Embryonic facial prominence (tissue), 1 donor: ENCODE measurements around the gene KCNS1.

Source experiments
- DNase-seq: peaks from one replicate; pipeline ENCODE4 v3.0.0-alpha.2; 2016; ENCODE audit errors: extremely low spot score

KCNS1 gene

GRCh38 chr20:45109634-45110033 is 8.7 kb upstream of the KCNS1 start:
- no peak for DNase-seq

- no peak for DNase-seq
Observed at GRCh38 chr20:45105317-45105716, 4.4 kb upstream of the KCNS1 start.

DNA sequence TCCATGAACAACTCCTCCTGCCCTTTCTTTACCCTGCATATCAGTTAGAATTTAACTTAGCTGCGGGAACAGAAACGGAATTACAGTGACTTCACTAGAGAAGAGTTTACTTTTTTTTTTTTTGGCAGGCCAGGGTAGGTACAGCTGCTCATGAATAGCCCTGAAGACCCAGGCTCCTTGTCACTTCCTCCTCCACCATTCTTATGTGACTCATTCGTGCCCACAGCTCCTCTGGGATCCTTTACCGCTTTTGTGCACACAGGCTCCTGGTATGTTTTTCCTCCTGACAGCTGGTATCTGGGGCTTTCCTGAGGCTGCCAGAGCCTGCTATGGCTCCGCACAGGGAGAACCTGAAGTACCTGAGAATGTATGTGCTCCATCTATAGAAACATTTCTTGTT is 3.9 kb upstream of the KCNS1 start:
- no peak for DNase-seq

- no peak for DNase-seq
Observed at GRCh38 chr20:45103072-45103471, 2.1 kb upstream of the KCNS1 start.

DNA sequence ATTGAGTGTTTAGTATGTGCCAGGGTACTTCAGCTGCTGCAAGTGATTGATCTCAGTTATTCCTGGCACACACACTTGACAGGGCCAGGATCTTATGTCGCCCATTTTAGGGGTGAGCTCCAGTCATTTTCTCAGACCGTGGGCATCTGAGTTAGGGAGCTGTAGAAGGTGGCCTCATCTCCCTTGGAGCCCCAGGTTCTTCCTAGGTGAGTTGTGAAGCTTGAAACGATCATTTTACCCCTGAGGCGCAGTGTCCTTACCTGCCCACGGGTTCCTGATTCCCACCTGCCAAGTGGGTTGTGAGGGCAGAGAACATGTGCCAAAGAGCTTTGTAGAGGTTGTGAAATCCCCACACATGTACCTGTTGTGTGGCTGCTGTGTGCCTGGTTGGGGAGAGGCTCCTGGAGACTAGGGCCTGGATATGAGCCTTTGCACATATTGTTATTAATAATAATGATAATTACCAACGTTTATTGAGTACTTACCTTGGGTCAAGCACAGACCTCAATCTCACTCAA is 465 bp upstream of the KCNS1 start:
- no peak for DNase-seq

DNA sequence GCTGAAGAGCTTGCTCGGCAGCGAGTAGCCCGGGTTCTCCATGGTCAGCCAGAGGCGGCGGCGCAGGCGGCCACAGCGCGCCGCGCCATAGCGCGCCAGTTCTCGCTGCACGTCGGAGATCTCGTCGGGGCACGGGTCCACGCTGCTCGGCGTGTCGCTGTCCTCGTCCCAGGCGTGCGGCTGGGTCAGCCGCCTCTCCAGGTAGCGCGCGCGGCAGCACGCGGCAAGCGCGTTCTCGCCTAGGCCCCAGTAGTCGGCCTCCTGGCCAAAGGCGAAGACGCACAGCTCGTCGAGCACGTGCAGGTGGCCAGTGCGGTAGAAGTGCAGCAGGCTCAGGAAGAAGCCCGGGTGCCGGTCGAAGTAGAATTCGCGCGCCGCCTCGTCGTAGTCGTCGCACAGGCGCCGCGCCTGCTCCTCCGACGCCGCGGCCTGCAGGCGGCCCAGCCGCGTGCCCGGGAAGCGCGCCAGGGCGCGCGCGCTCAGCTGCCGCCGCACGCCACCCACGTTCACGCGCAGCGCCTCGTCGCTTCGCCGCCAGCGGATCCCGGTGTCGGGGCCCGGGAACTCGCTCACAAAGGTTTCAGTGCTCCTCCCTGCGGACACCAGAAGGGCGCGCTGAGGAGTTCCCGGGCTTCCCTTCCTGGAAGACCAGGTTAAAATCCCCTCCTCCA is 2.7 kb downstream of the KCNS1 start:
- DNase-seq: no peak

DNA sequence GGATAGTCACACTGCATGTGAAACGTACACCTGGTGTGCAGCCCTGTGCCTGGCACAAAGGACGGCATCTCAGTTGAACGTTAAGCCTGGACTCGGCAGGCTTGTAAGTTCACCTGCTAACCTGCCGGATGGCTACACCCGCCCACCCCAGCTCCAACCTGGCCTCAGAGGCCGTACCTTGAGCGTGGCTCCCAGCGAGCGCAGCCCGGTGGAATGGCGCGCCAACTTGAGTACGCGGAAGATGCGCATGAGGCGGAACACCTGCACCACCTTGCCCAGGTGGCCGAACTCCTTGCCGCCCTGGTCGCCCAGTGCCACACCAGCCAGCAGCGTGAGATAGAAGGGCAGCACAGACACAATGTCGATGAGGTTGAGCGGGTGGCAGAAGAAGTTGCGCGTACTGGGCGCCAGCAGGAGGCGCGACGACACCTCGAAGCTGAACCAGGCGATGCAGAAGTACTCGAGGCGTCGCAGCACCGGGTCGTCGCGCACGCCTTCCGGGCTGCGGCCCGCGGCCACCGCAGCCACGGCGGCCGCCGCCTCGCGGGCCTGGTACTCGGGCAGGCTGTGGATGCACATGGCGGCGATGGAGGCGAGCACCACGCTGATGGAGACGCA is 3.3 kb downstream of the KCNS1 start:
- DNase-seq: no peak

- no peak for DNase-seq
Observed at GRCh38 chr20:45096781-45097180, 4.1 kb downstream of the KCNS1 start.

DNA sequence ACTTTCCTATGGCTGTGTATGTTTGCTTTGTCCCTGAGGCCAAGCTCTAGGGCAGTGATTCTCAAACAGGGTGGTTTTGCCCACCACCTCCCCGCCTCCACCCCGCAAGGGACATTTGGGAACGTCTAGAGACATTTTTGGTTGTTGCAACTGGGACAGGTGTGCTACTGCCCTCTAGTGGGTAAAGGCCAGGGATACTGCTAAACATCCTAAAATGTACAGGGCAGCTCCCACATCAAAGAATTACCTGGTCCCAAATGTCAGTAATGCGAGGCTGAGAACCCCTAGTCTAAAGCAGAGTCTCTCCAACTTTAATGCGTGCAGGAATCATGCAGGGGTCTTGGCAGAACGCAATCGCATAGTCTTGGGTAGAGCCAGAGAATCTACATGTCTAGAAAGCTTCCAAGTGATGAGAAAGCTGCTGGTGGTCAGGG is 5.1 kb downstream of the KCNS1 start:
- no peak for DNase-seq

DNA sequence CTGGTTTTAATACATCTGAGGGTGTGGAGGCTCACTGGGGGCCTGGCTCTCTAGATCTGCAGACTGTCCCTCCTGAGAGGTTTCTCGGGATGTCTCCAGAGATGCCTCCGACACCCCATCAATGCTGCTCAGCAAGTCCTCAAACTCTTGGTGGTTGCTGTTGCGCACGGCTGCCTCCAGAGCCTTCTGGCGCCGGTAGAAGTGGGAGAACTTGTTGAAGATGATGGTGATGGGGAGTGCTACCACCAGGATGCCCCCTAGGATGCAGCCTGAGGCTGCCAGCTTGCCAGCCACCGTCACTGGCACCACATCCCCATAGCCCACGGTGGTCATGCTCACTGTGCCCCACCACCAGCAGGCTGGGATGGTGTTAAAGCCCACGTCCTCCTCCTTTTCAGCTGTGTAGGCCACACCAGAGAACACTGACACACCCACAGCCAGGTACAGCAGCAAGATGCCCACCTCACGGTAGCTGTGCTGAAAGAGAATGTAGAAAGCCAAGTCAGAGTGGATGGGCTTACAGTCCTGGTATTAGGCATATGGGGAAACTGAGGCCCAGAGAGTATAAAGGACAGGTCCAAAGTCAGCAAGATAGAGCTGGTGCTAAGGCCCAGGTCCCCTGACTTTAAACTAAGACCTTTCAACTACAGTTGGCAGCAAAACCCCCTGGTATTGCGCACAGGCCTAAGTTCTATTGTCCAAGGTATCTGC is 5.9 kb downstream of the KCNS1 start:
- DNase-seq: no peak

- no peak for DNase-seq
Observed at GRCh38 chr20:45094201-45094600, 6.7 kb downstream of the KCNS1 start.

GRCh38 chr20:45092898-45093297 is 8.0 kb downstream of the KCNS1 start:
- DNase-seq: no peak

DNA sequence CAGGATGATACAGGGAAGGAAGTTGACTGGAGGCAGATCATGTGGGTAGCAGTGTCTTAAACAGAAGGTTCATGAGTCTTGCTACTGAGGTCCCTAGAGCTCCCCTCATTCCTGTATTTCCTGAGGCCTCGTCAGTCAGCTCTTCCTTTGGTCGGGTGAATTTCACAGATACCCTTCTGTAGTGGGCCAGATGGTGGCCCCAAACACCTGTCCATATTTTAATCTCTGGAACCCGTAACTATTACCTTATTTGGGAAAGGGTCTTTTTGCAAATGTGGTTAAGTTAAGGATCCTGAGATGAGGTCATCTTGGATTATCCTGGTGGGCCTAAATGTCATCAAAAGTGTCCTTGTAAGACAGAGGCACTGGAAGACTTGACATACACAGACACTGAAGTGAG is 9.6 kb downstream of the KCNS1 start:
- no peak for DNase-seq

DNA sequence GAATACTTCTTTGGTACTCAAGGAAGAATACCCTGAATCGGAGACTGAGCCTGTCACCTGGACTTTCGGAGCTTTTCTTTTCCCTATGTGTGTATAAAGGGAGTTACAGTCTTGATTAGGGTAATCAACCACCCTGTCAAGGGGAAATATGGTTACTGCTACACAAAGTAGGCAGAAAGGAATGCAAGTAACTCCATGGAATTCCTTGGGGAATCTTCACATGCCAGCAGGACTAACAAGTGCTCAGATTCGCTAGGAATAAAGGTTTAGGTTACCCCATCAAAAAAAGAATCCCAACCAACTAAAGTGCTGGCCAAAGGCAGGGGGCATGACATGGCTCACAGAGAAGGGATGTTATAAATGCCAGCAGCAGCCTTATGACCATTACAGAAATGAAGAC is 10.4 kb downstream of the KCNS1 start:
- DNase-seq: no peak

GRCh38 chr20:45088247-45088646 is 12.7 kb downstream of the KCNS1 start:
- peak; percentile 48 for DNase-seq

- DNase-seq: no peak
Observed at GRCh38 chr20:45087814-45088213, 13.1 kb downstream of the KCNS1 start.

- no peak for DNase-seq
Observed at GRCh38 chr20:45087097-45087790, 13.7 kb downstream of the KCNS1 start.

DNA sequence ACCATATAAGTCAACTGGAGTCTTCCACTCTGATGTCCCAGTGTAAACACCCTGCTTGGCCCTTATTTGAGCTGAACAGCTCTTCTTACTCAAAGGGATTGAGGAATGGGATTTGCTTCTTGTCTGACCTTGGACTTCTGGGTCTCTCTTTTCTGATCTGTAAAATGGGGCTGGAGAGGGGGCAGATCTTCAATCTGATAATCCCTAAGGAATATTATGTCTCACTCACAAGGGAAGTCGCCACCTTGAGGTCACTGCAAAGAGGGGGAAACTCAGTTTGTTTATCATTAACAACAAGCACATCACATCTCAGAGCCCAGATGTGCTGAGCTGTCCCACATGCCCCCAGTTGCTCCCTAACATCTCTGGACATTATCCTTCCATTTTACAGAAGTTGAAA is 15.1 kb downstream of the KCNS1 start:
- no peak for DNase-seq

GRCh38 chr20:45085289-45085688 is 15.6 kb downstream of the KCNS1 start:
- no peak for DNase-seq

GRCh38 chr20:45083127-45083526 is 17.8 kb downstream of the KCNS1 start:
- DNase-seq: no peak

DNA sequence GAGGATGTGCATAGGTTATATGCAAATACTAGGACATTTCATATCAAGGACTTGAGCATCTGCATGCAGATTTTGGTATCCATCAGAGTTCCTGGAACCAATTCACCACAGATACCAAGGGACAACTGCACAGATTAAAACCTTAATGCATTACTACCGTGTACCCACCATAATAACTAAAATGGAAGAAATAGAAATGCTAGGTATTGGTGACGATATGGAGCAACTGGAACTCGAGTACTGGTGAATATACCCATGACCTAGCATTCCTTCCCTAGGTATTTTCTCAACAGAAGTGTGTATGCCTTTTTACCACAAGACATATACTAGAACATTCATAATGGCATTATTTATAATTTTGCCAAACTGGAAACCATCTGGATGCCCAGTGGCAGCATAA is 18.5 kb downstream of the KCNS1 start:
- DNase-seq: no peak

- no peak for DNase-seq
Observed at GRCh38 chr20:45080867-45081624, 19.9 kb downstream of the KCNS1 start.
